Measurements from ENCODE around the gene DISC1.

The DISC1 gene

GRCh38 chr1:231827337-231828105 lies 200.9 kb downstream of the DISC1 start:
- DNase-seq (ENCODE audit: low read depth in 1 of 2, low spot score in 1 of 2): no peak
- Histone ChIP-seq H3K27ac (replicated peaks) (no peak overlapping the region), H3K27me3 (ENCODE audit: insufficient read depth, poor library complexity, severe bottlenecking) (no peaks in the 10 kb centered on the region), H3K4me3 (replicated peaks; ENCODE audit: insufficient read depth, low read length) (no peak overlapping the region)
- no peak for TF ChIP-seq GABPA (IDR thresholded peaks at IDR 0.05; ENCODE audit: low read depth)
- no peak for TF ChIP-seq POLR2AphosphoS5 (IDR thresholded peaks at IDR 0.05; ENCODE audit: low read depth)
- TF ChIP-seq REST (IDR thresholded peaks at IDR 0.05; ENCODE audit: insufficient replicate concordance, low read depth): no peak
- TF ChIP-seq CTCF (IDR thresholded peaks at IDR 0.05; ENCODE audit: insufficient read depth, low read length): no peak
- TF ChIP-seq SPI1 (IDR thresholded peaks at IDR 0.05; ENCODE audit: borderline replicate concordance, low read depth): no peak

DNA sequence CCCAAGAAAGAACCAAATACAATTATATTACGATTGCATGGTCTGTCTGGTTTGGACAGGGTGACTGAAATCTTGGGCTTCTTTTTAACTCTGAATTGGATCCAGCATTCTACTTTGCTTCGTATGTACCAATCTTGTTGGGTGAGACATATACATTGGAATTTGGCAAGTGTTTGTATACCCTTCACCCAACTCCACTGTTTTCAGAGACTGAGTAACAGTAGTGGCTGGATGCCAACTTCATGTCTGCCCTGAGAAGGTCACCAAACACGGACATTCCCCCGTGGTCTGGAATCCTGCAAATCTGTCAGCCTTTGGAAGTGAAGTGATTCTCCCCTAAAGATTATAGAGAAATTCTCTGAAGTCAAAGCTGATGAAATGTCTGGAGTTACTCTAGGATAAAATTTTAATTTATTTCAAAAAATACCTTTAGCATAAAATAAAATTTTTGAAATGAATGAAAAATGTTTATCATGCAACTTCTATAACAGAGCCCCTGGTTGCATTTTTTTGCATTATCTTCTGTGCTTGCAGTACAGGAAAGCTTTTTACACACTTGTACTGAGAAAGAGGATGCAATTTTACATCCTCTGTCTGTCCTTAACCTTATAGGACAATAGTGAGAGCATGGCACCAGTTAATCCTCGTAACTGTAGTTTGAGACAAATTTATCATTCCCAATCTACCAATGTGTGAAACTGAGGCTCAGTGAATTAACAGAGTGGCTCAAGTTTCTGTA lies 201.8 kb downstream of the DISC1 start:
- DNase-seq (ENCODE audit: low read depth in 1 of 2, low spot score in 1 of 2): no peak
- Histone ChIP-seq H3K4me3 (replicated peaks; ENCODE audit: insufficient read depth, low read length) (no peak overlapping the region), H3K27me3 (ENCODE audit: insufficient read depth, poor library complexity, severe bottlenecking) (no peaks in the 10 kb centered on the region), H3K27ac (replicated peaks) (no peak overlapping the region)
- TF ChIP-seq REST (IDR thresholded peaks at IDR 0.05; ENCODE audit: insufficient replicate concordance, low read depth): no peak

DNA sequence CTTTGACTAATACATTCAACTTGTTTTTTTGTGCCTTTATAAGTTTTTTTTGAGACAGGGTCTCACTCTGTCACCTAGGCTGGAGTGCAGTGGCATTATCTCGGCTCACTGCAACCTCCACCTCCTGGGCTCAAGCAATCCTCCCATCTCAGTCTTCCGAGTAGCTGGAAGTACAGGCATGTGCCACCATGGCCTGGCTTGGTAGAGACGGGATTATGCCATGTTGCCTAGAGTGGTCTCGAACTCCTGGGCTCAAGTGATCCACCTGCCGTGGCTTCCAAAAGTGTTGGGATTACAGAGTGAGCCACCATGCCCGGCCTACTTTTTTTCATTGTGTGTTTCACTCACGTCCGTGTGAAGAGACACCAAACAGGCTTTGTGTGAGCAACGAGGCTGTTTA lies 202.7 kb downstream of the DISC1 start:
- DNase-seq (ENCODE audit: low read depth in 1 of 2, low spot score in 1 of 2): no peak
- H3K27me3 ChIP-seq (ENCODE audit: insufficient read depth, poor library complexity, severe bottlenecking): no peaks in the 10 kb centered on the region
- TF ChIP-seq POLR2AphosphoS5 (IDR thresholded peaks at IDR 0.05; ENCODE audit: low read depth): no peak
- no peak for TF ChIP-seq SPI1 (IDR thresholded peaks at IDR 0.05; ENCODE audit: borderline replicate concordance, low read depth)
- no peak overlapping the region for H3K4me3 ChIP-seq (replicated peaks; ENCODE audit: insufficient read depth, low read length)
- no peak overlapping the region for H3K27ac ChIP-seq (replicated peaks)

- no peak for TF ChIP-seq SPI1 (IDR thresholded peaks at IDR 0.05; ENCODE audit: borderline replicate concordance, low read depth)
- no peak for TF ChIP-seq GABPA (IDR thresholded peaks at IDR 0.05; ENCODE audit: low read depth)
- TF ChIP-seq POLR2AphosphoS5 (IDR thresholded peaks at IDR 0.05; ENCODE audit: low read depth): no peak
- no peak for TF ChIP-seq CTCF (IDR thresholded peaks at IDR 0.05; ENCODE audit: insufficient read depth, low read length)
- TF ChIP-seq REST (IDR thresholded peaks at IDR 0.05; ENCODE audit: insufficient replicate concordance, low read depth): no peak
- Histone ChIP-seq H3K4me3 (replicated peaks; ENCODE audit: insufficient read depth, low read length) (no peak overlapping the region), H3K27ac (replicated peaks) (no peak overlapping the region), H3K27me3 (ENCODE audit: insufficient read depth, poor library complexity, severe bottlenecking) (no peaks in the 10 kb centered on the region)
- no peak for DNase-seq (ENCODE audit: low read depth in 1 of 2, low spot score in 1 of 2)
Observed at GRCh38 chr1:231836227-231836893, 209.8 kb downstream of the DISC1 start.

Measured in HL-60 (cell line).